HEK293T (cell line): Measurements from ENCODE around the gene DCHS2.

Experiments used
- CTCF ChIA-PET: fragments of 350-600 bp; formaldehyde crosslinking; extraction: SDS; loops from one replicate; lab custom pipeline; 2021; ENCODE audit warnings: antibody characterized with exemption, inconsistent platforms; lab: Yijun Ruan, JAX
- POLR2A ChIA-PET: fragments of 350-600 bp; formaldehyde crosslinking; extraction: SDS; loops from one replicate; lab custom pipeline; 2020; ENCODE audit warnings: antibody characterized with exemption, inconsistent platforms; lab: Yijun Ruan, JAX
- DNase-seq: peaks from one replicate; pipeline ENCODE4 v3.0.0; 2012; ENCODE audit warnings: mixed read lengths; ENCODE audit errors: extremely low spot score
- ARNT ChIP-seq: fragments of 450-650 bp; IDR thresholded peaks from 2 replicates; pipeline ENCODE4 v1.6.1; 2017; ENCODE audit warnings: mild to moderate bottlenecking
- BHLHE40 ChIP-seq: fragments of 450-650 bp; IDR thresholded peaks from 2 replicates; pipeline ENCODE4 v1.6.1; 2016; ENCODE audit warnings: mild to moderate bottlenecking, moderate library complexity, borderline replicate concordance
- CTBP1 ChIP-seq: fragments of 450-650 bp; IDR thresholded peaks from 2 replicates; pipeline ENCODE4 v1.6.1; 2016; ENCODE audit warnings: borderline replicate concordance
- ELF4 ChIP-seq: fragments of 450-650 bp; IDR thresholded peaks from 2 replicates; pipeline ENCODE4 v1.6.1; 2017; ENCODE audit warnings: antibody characterized with exemption
- FOXA1 ChIP-seq: fragments of 450-650 bp; IDR thresholded peaks from 2 replicates; pipeline ENCODE4 v1.6.1; 2016; ENCODE audit warnings: mild to moderate bottlenecking
- FOXK2 ChIP-seq: fragments of 450-650 bp; IDR thresholded peaks from 2 replicates; pipeline ENCODE4 v1.6.1; 2016; ENCODE audit warnings: mild to moderate bottlenecking
- FOXM1 ChIP-seq: fragments of 450-650 bp; IDR thresholded peaks from 2 replicates; pipeline ENCODE4 v1.6.1; 2017; ENCODE audit warnings: mild to moderate bottlenecking, borderline replicate concordance
- HDGF ChIP-seq: fragments of 450-650 bp; IDR thresholded peaks from 2 replicates; pipeline ENCODE4 v1.6.1; 2017; ENCODE audit warnings: antibody characterized with exemption, borderline replicate concordance
- L3MBTL2 ChIP-seq: fragments of 450-650 bp; conservative IDR thresholded peaks from 2 replicates; pipeline ENCODE4 v1.6.1; 2016; ENCODE audit warnings: mild to moderate bottlenecking
- LEF1 ChIP-seq: fragments of 450-650 bp; IDR thresholded peaks from 2 replicates; pipeline ENCODE4 v1.6.1; 2017; ENCODE audit warnings: mild to moderate bottlenecking, borderline replicate concordance
- NFRKB ChIP-seq: fragments of 450-650 bp; IDR thresholded peaks from 2 replicates; pipeline ENCODE4 v1.6.1; 2016; ENCODE audit warnings: mild to moderate bottlenecking, moderate library complexity
- PKNOX1 ChIP-seq: fragments of 450-650 bp; IDR thresholded peaks from 2 replicates; pipeline ENCODE4 v1.6.1; 2016
- SP1 ChIP-seq: fragments of 450-650 bp; IDR thresholded peaks from 2 replicates; pipeline ENCODE4 v1.6.1; 2017
- SUZ12 ChIP-seq: fragments of 450-650 bp; IDR thresholded peaks from 2 replicates; pipeline ENCODE4 v1.6.1; 2016; ENCODE audit warnings: mild to moderate bottlenecking
- TARDBP ChIP-seq: fragments of 450-650 bp; IDR thresholded peaks from 2 replicates; pipeline ENCODE4 v1.6.1; 2016
- ZNF384 ChIP-seq: fragments of 450-650 bp; IDR thresholded peaks from 2 replicates; pipeline ENCODE4 v1.6.1; 2016

Gene DCHS2

DNA sequence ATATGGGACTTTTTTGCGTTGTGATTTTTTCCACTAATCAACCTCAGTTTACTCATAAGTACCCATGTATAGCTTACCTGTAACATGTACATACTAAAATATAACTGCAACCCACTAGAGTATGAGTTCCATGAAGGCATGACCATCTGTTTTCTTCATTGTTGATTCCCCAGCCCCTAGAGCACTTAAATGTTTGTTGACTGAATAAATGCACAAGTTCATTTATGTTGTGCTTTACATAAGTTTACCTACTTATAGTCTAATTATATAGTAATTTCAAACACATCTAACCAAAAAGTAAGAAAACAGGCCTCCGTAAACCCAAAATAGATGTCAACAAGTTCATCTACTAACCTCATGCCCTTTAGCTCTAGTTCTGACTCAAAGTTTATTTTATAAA lies 34.7 kb downstream of the DCHS2 start:
- TF ChIP-seq ELF4 (no peak), FOXA1 (no peak), PKNOX1 (no peak), FOXK2 (no peak), BHLHE40 (no peak), NFRKB (no peak), SP1 (no peak), LEF1 (no peak), ZNF384 (no peak), SUZ12 (no peak), ARNT (no peak)
- DNase-seq, result no peak
- ChIA-PET POLR2A (no interaction called here), CTCF (interaction anchor here (1.0 kb wide), 1 partner anchor 44 kb away, joined by 3 read pairs; no protein-coding TSS in a partner anchor)

DNA sequence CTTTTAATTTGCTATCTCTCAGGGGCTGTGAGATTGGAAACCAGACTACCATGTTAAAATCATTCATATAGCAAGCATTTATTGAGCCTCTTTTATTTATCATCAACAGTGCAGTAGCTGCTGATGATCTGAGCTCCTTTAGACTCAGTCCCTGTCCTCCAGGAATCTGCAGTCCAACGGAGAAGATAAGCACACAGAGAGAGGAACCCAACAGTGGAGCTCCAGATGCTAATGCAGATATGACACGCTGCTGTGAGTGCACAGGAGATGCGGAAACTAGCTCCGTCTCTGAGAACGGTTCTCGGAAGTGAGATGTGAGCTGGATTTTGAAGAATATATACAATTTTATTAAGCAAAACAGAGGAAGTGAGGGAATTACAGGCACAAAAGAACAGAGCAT lies 35.4 kb downstream of the DCHS2 start:
- no peak for DNase-seq
- ChIA-PET CTCF (no interaction called here), POLR2A (no interaction called here)
- TF ChIP-seq SP1, result no peak

GRCh38 chr4:154455111-154455510 lies 36.5 kb downstream of the DCHS2 start:
- POLR2A ChIA-PET, result no interaction called here
- CTCF ChIA-PET, result no interaction called here
- TF ChIP-seq BHLHE40 (no peak), SP1 (no peak), TARDBP (no peak), ELF4 (no peak), FOXA1 (no peak), NFRKB (no peak), LEF1 (no peak)
- DNase-seq, result no peak

DNA sequence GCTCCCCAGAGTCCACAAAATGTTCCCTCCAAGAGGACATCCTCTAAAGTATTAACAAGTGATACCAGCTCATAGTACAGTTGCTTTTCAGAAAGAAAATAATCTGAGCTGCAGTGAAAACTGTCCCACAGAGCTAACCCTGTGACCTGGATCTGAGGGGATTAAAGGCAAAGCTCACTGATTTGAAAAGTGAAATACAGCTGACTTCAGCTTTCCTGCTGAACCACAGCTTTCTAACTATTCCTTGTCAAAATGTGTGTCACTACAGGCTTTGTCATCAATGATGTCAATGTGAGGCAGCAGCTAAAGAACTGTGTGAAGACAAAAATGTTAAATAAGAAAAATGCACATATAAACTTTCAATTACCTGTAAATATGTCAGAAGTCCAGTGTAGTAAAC lies 36.9 kb downstream of the DCHS2 start:
- DNase-seq, result no peak
- POLR2A ChIA-PET, result interaction anchor here (1.2 kb wide), 1 partner anchor 38 kb away, joined by 3 read pairs; no protein-coding TSS in a partner anchor
- TF ChIP-seq L3MBTL2, result no peak
- no peak for TF ChIP-seq FOXK2
- TF ChIP-seq TARDBP, result no peak
- TF ChIP-seq NFRKB, result no peak
- CTCF ChIA-PET, result no interaction called here

GRCh38 chr4:154452798-154453346 lies 38.7 kb downstream of the DCHS2 start:
- DNase-seq, result no peak
- ChIA-PET CTCF (no interaction called here), POLR2A (no interaction called here)
- TF ChIP-seq FOXA1, result no peak
- no peak for TF ChIP-seq SUZ12
- TF ChIP-seq FOXK2, result no peak
- no peak for TF ChIP-seq FOXM1
- TF ChIP-seq HDGF, result no peak
- TF ChIP-seq ZNF384, result no peak
- TF ChIP-seq SP1, result no peak
- no peak for TF ChIP-seq CTBP1
- TF ChIP-seq BHLHE40, result no peak
- TF ChIP-seq ARNT, result no peak
- TF ChIP-seq NFRKB, result no peak
- TF ChIP-seq ELF4, result no peak
- no peak for TF ChIP-seq L3MBTL2
- TF ChIP-seq PKNOX1, result no peak
- no peak for TF ChIP-seq TARDBP
- TF ChIP-seq LEF1, result no peak

GRCh38 chr4:154450966-154451365 lies 40.6 kb downstream of the DCHS2 start:
- no peak for DNase-seq
- POLR2A ChIA-PET, result no interaction called here
- CTCF ChIA-PET, result no interaction called here
- TF ChIP-seq FOXM1 (no peak), LEF1 (no peak), ELF4 (no peak), BHLHE40 (no peak), TARDBP (no peak), HDGF (no peak), FOXA1 (no peak), CTBP1 (no peak)

- TF ChIP-seq BHLHE40, result no peak
- TF ChIP-seq SUZ12, result no peak
- TF ChIP-seq HDGF, result no peak
- no peak for TF ChIP-seq ELF4
- TF ChIP-seq ARNT, result no peak
- no peak for TF ChIP-seq FOXK2
- no peak for TF ChIP-seq TARDBP
- no peak for TF ChIP-seq L3MBTL2
- TF ChIP-seq SP1, result no peak
- no peak for TF ChIP-seq FOXA1
- no peak for TF ChIP-seq FOXM1
- TF ChIP-seq CTBP1, result no peak
- CTCF ChIA-PET, result no interaction called here
- POLR2A ChIA-PET, result no interaction called here
- DNase-seq, result no peak
Observed at GRCh38 chr4:154444958-154445357, 46.6 kb downstream of the DCHS2 start.

GRCh38 chr4:154441982-154442381 lies 49.6 kb downstream of the DCHS2 start:
- DNase-seq, result no peak
- no peak for TF ChIP-seq SP1
- no peak for TF ChIP-seq CTBP1
- TF ChIP-seq HDGF, result no peak
- no peak for TF ChIP-seq TARDBP
- TF ChIP-seq LEF1, result no peak
- TF ChIP-seq L3MBTL2, result no peak
- no peak for TF ChIP-seq ARNT
- no peak for TF ChIP-seq PKNOX1
- TF ChIP-seq ELF4, result no peak
- no peak for TF ChIP-seq FOXK2
- TF ChIP-seq ZNF384, result no peak
- TF ChIP-seq FOXM1, result no peak
- ChIA-PET CTCF (interaction anchor here (1.2 kb wide), 1 partner anchor 64 kb away, joined by 3 read pairs; no protein-coding TSS in a partner anchor), POLR2A (no interaction called here)
